Lower lobe of right lung (tissue), 2 donors: ENCODE results near the gene MRNIP. TPM values are rescaled to one million over a fixed set of nuclear protein-coding genes. Genes with fewer than 3 reads are reported as not detected.
"Not testable (repeated sequence)": the region's sequence is repeated elsewhere in the genome, so short reads cannot be mapped to it uniquely, and the experiment has no call there.

ENCODE experiments used
- ATAC-seq, 2 donors: fragments of 200-7000 bp; cut with Tn5 transposase; one replicate each; pipeline ENCODE4 v1.9.1; 2020 to 2022; ENCODE audit warnings: mild to moderate bottlenecking in 2 of 2, moderate library complexity in 2 of 2
- DNase-seq: peaks from one replicate; pipeline ENCODE4 v3.0.0-alpha.2; 2020
- H3K27ac ChIP-seq: fragments of 200-600 bp; one replicate; pipeline ENCODE4 v1.8.0; 2022
- H3K27me3 ChIP-seq: fragments of 200-600 bp; one replicate; pipeline ENCODE4 v1.8.0; 2022; ENCODE audit warnings: low read depth
- H3K36me3 ChIP-seq: fragments of 200-600 bp; one replicate; pipeline ENCODE4 v1.8.0; 2022; ENCODE audit warnings: mild to moderate bottlenecking
- H3K4me1 ChIP-seq: fragments of 200-600 bp; one replicate; pipeline ENCODE4 v1.8.0; 2022
- H3K4me3 ChIP-seq: fragments of 200-600 bp; one replicate; pipeline ENCODE4 v1.8.0; 2022; ENCODE audit warnings: mild to moderate bottlenecking
- H3K9me3 ChIP-seq: fragments of 200-600 bp; one replicate; pipeline ENCODE4 v1.8.0; 2022
- CTCF ChIP-seq: fragments of 200-600 bp; IDR thresholded peaks from one replicate; pipeline ENCODE4 v1.8.0; 2022; ENCODE audit warnings: antibody characterized with exemption, mild to moderate bottlenecking
- intact Hi-C: fragments of 100-400 bp; cut with DNase I; formaldehyde crosslinking; loops from one replicate; pipeline ENCODE4 v1.11.0; 2022
- total RNA-seq: library from RNA; stranded (reverse); fragmentation: NEBNext Ultra II Directional; extraction: Animal tissue kit (Norgen Biotek cat#: 25700); gene quantifications from one replicate; pipeline ENCODE4 v1.2.1, GENCODE V29; 2021
- donor health status: DM: no; HTN: yes; CAD: no; lungs with severe emphysema.

MRNIP gene
- total RNA-seq, 1 donor from 2014 or later: 25.0 TPM

- H3K27me3 ChIP-seq: no peaks in the 10 kb centered on the region
- H3K36me3 ChIP-seq: peaks cover 71% of the 10 kb centered on the region
- no peaks in the 10 kb centered on the region for H3K9me3 ChIP-seq
- ATAC-seq (peak; percentile 19 to 29), DNase-seq (no peak)
- no peak for TF ChIP-seq CTCF
- intact Hi-C loops: no loop called here
- peaks cover 16% of the 10 kb centered on the region for H3K4me1 ChIP-seq
- H3K4me3 ChIP-seq: no peak overlapping the region
- peak overlapping the region; percentile 11 for H3K27ac ChIP-seq
Measured at GRCh38 chr5:179839328-179840256, 19.0 kb downstream of the MRNIP start.

- intact Hi-C loops: no loop called here
- DNase-seq (no peak), ATAC-seq (no peak)
- Histone ChIP-seq H3K27ac (peak overlapping the region; percentile 6), H3K27me3 (no peaks in the 10 kb centered on the region), H3K4me3 (no peak overlapping the region), H3K36me3 (peaks cover 91% of the 10 kb centered on the region), H3K9me3 (no peaks in the 10 kb centered on the region), H3K4me1 (peaks cover 21% of the 10 kb centered on the region)
- TF ChIP-seq CTCF: no peak
Measured at GRCh38 chr5:179837076-179838011, 21.3 kb downstream of the MRNIP start.

- peaks cover 21% of the 10 kb centered on the region for H3K4me1 ChIP-seq
- H3K27ac ChIP-seq: peak overlapping the region; percentile 6
- no peak for TF ChIP-seq CTCF
- ATAC-seq (peak; percentile 52 to 55), DNase-seq (no peak)
- H3K27me3 ChIP-seq: no peaks in the 10 kb centered on the region
- intact Hi-C loops: no loop called here
- H3K9me3 ChIP-seq: no peaks in the 10 kb centered on the region
- H3K36me3 ChIP-seq: peaks cover 93% of the 10 kb centered on the region
- H3K4me3 ChIP-seq: no peak overlapping the region
Measured at GRCh38 chr5:179836225-179837019, 22.2 kb downstream of the MRNIP start.

GRCh38 chr5:179834871-179835270, 23.7 kb downstream of the MRNIP start:
- H3K27ac ChIP-seq, H3K27me3 ChIP-seq, DNase-seq, ATAC-seq, H3K9me3 ChIP-seq, intact Hi-C loops, H3K4me3 ChIP-seq: not testable (repeated sequence)
- H3K4me1 ChIP-seq: peaks cover 21% of the 10 kb centered on the region
- peaks cover 93% of the 10 kb centered on the region for H3K36me3 ChIP-seq

GRCh38 chr5:179834120-179834519, 24.5 kb downstream of the MRNIP start:
- no peaks in the 10 kb centered on the region for H3K27me3 ChIP-seq
- ATAC-seq (no peak), DNase-seq (no peak)
- H3K4me3 ChIP-seq: no peak overlapping the region
- no peaks in the 10 kb centered on the region for H3K9me3 ChIP-seq
- peaks cover 21% of the 10 kb centered on the region for H3K4me1 ChIP-seq
- peaks cover 93% of the 10 kb centered on the region for H3K36me3 ChIP-seq
- no peak for TF ChIP-seq CTCF
- H3K27ac ChIP-seq: no peak overlapping the region
- intact Hi-C loops: no loop called here
